Measurements from ENCODE around the gene TMEM115. TPM values are rescaled to one million over a fixed set of nuclear protein-coding genes. Genes with fewer than 3 reads are reported as not detected.

Gene TMEM115
- total RNA-seq, 1 donor from 2014 or later = 18.3 TPM

DNA sequence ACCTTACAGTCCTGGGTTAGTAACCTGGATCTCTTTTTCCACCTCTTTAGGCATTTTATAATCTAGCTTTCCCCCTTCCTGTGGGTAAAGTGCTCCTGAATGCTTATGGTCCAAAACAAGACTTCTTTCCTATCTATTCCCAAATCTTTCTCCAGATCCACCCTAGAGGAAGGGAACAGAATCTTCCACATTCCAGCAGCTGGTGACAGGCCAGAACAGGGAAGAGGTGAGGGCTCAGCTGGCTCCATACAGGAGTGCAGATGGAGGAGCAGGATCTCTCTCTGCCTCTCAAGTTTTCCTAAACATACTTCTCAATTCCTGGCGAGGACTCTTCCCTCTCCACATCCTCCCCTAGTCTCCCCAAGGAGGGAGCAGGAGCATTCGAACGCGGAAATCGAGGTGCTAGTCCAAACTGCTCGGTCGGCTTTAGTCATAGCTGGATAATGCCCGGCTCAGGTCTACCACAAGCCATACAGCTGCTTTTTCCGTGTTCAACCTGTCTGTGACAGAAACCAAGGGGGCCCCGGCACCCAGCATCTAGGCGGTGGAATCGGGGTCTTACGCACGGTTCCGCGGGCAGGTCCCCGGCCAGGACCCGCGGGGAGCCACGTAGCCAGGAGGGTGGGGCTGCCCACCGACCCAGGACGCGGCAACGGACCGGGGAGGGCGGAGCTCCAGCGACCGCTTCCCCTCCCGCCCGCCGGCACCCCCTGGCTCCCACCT is 22.7 kb downstream of the TMEM115 start:
- no peak for FAIRE-seq
- DNase-seq (ENCODE audit: low spot score in 2 of 2) = no peak

GRCh38 chr3:50334339-50335075 is 24.8 kb downstream of the TMEM115 start:
- FAIRE-seq = no peak
- no peak for DNase-seq (ENCODE audit: low spot score in 2 of 2)

DNA sequence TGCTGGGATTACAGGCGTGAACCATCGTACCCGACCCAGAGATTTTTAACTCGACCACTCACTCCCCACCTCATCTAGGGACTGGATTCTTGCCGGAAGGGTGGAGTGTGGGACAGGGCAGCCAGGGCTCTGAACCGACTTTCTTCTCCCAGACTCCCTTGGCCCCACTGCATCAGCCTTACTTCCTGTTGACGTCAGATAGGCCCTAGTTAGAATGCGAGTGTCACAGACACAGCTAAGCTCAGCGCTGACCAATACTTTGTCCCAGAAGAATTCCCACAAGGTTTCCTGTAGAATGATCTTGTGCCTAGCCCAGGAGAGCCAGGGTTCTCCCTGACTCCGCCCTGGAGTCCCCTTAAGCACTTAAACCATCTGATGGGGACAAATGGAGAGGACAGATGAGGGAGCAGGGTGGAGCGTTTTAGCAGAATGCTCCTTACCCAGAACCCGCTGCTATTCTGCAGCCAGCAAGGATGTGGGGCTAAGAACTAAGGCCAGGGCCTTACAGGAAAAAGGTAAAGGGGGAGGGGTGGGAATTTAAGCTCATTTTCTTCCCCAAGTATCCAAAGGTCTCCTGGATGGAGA is 25.5 kb downstream of the TMEM115 start:
- FAIRE-seq = no peak
- peak in 1 of 2 donors; percentile 54 for DNase-seq (ENCODE audit: low spot score in 2 of 2)

DNA sequence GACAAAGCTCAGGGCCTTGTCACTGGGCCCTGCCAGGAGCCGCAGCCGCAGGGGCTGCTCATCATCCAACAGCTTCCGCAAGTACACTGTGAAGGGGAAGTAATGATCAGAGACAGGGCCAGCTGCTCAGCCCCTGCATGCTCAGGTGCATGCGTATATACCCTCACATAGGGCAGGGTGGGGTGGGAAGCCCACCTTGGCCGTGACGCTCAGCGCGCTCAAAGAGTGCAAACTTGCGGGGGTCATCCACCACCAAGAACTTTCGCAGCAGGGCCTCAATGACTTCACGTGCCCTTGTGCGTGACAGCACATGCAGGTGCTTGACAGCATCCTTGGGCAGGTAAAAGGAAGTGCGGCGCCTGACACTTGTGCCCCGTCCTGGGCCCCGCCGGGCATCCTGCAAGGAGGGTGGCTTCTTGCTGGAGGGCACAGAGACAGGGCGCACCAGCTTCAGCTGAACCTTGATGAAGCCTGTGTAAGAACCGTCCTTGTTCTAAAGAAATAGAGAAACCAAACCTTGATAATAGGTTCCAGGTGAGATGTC is 27.9 kb downstream of the TMEM115 start:
- no peak for DNase-seq (ENCODE audit: low spot score in 2 of 2)
- no peak for FAIRE-seq

DNA sequence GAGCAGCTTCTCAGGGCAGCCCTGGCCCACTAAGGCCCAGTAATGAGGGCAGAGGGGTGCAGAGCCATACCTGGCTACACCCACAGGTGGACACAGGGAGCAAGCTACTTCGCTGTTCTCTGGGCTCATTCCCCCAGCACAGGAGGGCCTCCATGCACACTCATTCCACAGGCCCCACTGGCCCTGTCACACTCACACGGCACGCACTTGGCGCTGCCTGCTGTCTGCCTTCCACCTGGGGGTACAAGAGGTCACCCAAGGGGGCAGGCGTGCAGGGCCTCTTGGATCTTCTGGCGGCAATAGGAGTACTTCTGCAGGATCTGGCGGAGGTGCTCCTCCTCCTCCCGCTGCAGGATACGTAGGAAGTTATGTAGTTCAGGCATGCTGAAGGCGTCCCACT is 29.0 kb downstream of the TMEM115 start:
- no peak for DNase-seq (ENCODE audit: low spot score in 2 of 2)
- no peak for FAIRE-seq

DNA sequence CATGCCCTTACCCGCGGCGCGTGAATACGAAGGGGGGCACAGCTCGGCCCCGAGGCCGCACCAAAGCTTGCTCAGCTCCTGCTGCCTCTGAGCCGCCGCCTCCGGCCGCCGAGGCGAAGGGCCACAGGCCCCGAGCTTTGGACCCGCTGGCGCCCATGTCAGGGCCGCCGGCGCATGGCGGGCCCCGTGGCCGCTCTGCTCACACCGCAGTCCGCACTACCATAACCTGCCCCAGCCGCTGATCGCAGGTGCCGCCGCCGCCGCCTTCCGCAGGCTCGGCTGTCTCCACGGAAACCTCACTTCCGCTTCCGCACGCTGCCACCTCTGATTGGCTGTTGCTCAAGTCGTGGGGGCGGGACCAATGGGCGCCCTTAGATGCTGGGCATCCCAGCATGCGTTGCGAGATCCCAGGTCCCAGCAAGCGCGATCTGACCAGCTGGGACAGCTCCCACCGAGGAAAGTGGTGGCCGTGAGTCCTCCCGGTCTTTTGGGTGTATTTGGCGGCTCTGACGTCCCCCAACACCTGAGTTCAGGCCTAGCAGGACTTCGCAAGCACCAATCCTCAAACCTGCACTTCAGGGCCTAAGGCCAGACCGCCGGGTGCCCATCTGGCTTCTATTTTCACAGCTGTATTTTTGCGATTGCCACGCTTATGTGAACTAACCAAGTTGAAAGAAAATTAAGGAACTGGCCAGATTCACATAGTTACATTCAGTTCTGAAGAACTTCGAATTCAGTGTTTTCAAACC is 31.2 kb downstream of the TMEM115 start, which contains the start of gene TUSC2:
Gene TUSC2 (minus strand): TSS at position 281 of the 749 bp plus-strand sequence. CDS start 124 bp downstream, at position 157.
- peak; percentile 77 for FAIRE-seq
- peak; percentile 95 to 97 for DNase-seq (ENCODE audit: low spot score in 2 of 2)

DNA sequence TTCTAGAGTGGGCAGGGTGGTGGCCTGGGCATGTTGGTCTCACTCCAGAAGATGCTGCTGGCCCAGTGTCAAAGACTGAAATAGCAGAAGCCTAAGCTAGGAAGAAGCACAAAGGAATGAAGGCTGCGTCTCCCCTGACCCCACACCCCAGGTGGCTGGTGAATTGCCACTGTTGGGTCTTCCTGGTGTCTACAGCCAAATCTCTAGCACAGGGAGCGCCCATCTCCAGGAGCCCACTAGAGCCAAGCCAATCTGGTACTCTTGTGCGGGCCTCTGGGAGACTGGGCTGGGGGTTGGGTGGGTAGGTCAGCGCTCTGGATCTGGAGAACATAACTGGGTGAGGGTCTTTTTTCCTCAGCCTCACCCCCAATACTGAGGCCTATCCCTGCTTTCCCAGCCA is 32.2 kb downstream of the TMEM115 start:
- FAIRE-seq (no peak), DNase-seq (ENCODE audit: low spot score in 2 of 2) (no peak)

DNA sequence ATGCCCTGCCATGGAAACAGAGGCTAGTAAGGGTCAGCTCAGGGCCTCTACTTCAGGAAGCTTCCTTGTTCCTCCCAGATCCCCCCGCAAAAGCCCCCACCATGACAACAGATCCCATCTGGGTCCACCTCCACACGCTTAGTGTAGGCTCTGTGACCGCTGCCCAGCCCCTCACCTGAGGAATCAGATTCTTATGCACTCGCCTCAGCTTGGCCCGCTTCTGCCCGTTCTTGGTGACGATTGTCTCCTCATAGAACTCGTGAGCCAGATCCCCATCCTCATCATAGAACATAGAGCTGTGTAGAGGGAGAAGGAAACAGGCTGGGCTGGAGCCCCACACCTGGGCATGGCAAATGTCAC is 33.2 kb downstream of the TMEM115 start:
- FAIRE-seq (no peak), DNase-seq (ENCODE audit: low spot score in 2 of 2) (no peak)

DNA sequence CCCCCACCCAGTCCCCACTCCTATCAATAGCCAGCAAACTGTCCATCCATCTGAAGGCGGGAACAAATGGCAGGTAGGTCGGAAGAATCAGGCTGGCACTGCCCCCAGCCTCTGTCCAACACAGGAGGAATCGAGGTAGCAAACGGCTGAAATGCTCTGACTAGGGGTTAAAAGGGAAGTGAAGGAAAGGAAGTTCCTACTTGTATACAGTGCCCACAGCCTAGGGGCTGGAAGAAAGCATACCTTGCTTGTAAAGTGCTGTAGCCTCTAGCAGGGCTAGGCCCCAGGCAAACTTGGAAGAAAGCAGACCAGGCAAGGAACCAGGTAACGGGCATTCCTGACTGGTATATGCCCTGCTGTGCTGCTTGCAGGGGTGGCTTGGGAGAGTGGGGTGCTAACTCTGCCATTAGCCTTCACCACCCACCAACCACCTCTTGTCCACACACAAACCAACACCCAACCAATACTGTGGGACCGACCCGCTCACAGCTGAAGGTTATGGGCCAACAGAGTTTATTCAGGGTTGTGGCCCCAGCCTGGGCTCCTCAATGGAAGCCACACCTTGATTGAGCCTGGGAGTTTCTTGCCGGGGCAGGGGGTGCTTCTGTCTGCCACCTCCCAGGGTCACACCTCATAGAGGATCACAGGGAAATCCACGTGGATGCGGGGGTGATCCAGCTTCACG is 33.7 kb downstream of the TMEM115 start:
- DNase-seq (ENCODE audit: low spot score in 2 of 2) (no peak), FAIRE-seq (no peak)

GRCh38 chr3:50325113-50325480 is 34.2 kb downstream of the TMEM115 start:
- FAIRE-seq (no peak), DNase-seq (ENCODE audit: low spot score in 2 of 2) (no peak)

DNA sequence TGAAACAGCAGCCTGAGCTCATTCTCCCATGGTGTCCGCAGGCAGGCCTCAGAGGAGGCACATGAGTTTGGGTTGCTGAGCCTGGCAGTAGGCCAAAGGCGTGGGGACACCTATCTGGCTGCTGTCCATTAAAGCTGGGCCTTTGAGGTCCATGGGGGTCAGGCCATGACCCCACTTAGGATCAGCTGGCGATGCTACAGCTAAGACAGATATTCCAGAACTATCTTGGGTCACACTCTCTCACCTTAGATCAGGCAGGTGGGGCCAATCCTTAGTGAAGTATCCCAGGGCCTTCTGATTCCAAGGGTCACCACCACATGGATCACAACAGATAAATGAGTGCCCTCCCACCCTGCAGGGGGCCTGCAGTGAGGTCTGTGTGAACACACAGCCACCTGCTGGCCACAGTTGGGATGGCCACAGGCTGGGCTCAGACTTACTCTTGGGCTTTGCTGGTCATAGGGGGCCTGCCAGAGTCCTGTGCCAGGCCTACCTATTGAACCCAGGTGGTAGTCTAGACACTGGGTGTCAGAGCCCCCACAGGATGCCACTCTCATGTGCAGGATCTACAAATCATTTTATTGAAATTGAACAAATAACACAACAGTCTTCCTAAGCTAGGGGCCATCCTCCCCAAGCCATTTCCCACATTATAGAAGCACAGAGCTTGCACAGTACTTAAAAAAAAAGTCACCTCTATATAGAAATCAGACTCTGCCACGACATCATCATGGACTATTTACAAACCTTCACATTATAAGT is 34.8 kb downstream of the TMEM115 start:
- no peak for FAIRE-seq
- peak; percentile 79 for DNase-seq (ENCODE audit: low spot score in 2 of 2)

GRCh38 chr3:50323614-50324199 is 35.6 kb downstream of the TMEM115 start:
- FAIRE-seq (no peak), DNase-seq (ENCODE audit: low spot score in 2 of 2) (no peak)

DNA sequence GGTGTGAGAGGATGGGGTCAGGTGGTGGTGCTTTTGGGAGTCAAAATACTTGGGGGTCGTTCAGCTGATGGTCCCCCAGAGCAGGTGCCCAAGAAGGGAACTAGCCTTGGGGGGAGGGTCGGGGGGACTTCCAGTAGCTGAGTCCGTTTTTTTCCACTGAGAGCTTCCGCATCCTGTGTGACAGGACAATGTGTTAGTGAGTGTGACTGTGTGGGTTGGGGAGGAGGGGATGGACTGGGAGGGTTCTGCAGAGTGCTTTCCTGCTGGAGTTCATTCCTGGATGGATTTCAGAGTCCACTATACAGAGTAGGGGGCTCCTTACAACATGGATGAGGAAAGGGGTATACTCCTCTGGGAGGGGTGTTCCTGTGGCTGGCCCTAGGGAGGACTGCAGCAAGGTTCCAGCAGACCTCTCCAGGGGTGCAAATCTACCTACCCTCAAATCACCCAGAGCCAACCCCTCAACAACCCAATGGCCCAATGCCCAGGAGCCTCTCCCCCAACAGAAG is 36.2 kb downstream of the TMEM115 start:
- FAIRE-seq = no peak
- no peak for DNase-seq (ENCODE audit: low spot score in 2 of 2)

DNA sequence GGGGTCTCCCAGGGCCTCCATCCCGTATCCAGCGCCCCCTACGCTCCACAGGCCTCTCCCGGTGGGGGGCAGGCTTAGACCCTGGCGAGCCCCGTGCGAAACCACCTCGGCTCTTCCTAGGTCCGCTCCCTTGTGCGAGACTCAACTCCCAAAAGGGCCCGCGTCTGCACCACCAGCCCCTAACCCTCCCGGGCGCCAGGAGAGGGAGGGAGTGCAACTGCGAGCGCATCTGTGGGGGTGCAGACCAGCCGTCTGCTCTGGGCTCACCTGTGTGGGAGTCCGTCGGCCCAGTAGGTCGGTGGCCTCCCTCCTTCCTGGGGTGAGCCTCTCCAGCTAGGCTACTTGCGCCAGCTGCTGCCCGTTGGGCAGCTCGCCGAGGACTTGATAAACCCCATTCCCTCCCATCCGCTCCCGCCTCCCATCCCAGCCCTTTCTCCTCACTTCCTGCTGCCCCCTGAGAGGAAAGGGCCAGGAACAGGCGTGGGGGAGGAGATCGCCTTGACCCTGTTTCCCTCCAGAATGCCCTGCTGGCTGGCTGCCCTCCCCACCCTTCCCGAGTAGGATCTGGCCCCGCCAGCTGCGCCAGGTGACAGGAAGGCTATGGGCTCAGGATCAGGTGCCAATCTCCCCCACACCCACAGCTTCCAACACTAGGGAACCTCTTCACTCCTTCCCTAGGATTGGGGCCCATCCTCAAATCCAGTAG is 36.8 kb downstream of the TMEM115 start, which contains the start of gene HYAL2:
Gene HYAL2 (minus strand): TSS at position 360 of the 706 bp plus-strand sequence. CDS start 2,256 bp downstream, outside the sequence.
- DNase-seq (ENCODE audit: low spot score in 2 of 2) = no peak
- FAIRE-seq = no peak

DNA sequence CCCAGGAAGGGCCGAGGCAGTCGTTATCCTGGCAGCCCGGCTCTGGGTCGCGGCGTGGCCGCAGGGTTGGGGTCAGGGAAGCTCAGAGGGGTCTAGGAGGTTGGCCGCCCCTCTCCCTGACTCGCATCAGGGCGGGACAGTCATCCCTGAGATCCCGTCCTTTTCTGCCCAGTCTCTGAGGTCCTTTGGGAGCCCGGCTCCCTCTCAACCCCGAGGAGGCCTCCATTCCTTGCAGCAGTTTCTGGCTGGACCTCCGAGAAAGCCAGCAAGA is 37.3 kb downstream of the TMEM115 start:
- no peak for DNase-seq (ENCODE audit: low spot score in 2 of 2)
- FAIRE-seq = no peak

- DNase-seq (ENCODE audit: low spot score in 2 of 2) (peak; percentile 90 to 91), FAIRE-seq (no peak)
Observed at GRCh38 chr3:50321336-50322114, 37.8 kb downstream of the TMEM115 start.

DNA sequence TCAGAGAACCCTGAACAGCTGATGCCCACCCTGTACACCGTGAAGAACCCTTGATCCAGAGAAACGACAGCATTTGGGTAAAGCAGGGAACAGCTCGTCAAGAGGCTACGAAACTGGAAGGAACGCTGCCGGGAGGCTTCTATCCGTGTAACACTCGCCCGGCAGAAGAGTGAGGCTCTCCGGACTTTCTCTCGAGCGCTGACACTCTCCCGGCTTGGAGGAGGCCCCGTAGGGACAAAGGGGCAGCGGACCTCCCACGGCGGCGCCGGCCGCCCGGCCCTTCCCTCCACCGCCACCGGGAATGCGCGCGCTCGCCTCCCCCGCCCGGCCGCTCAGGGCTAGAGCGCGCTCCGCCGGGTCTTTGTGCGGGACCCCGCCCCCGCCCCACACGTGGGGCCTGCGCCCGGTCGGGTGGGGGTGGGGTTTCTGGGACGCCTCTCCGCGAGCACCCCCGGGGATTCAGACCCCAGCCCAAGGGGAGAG is 38.4 kb downstream of the TMEM115 start:
- no peak for FAIRE-seq
- DNase-seq (ENCODE audit: low spot score in 2 of 2) = peak; percentile 88 to 91
